HG03521 (cell line): ENCODE data around the gene CCNL2.

Source experiments
- ATAC-seq: cut with Tn5 transposase; IDR thresholded peaks from one replicate; pipeline ENCODE4 v1.9.1; 2021; ENCODE audit warnings: mild to moderate bottlenecking, moderate library complexity; ENCODE audit not compliant: unreplicated experiment

Gene CCNL2

DNA sequence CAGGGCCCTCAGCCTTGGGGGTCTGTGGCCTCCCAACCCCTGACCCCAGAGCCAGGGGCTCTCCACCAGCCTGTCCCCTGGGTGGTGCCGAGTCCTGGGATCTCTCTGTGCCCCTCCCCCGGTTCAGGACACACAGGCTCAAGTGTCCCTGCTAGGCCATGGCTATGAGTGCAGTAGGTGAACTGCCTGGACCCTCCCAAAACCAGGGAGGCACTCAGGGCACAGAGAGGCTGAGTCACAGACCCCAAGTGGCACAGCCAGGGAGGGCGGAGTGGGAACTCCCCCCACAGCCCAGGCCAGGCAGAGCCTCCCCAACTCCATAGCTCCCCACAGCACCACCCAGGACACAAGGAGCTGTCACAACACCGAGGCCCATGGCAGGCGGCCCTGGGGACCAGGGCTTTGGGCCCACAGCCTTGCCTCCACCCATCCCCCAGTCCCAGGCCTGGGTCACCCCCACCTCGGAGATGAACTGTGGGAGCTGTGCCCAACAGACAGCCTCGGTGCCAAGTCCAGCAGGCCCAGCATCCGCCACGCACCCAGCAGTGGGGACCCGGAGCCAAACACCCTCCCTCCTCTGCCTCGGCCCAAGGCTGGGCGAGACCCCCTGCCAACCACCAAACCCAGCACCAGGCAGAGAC is 53.2 kb downstream of the CCNL2 start:
- no peak for ATAC-seq

DNA sequence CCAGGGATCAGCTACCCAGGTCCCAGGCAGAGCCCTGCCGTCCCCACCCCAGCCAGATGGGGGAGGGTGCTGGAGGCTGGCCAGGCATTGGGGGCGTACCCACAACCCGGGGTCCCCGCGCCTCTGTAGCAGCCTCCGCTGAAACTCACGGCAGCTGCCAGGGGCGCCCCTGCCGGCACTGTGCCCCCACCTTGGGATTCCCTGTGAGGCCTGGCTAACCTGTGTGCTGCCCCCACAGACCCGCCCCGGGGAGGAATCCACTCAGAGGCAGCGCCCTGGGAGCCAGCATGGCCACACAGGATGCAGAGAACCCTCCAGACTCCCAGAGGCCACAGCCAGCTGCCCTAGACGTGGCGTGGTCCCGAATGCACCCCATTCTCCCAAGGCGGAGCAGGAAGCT is 53.8 kb downstream of the CCNL2 start:
- no peak for ATAC-seq

DNA sequence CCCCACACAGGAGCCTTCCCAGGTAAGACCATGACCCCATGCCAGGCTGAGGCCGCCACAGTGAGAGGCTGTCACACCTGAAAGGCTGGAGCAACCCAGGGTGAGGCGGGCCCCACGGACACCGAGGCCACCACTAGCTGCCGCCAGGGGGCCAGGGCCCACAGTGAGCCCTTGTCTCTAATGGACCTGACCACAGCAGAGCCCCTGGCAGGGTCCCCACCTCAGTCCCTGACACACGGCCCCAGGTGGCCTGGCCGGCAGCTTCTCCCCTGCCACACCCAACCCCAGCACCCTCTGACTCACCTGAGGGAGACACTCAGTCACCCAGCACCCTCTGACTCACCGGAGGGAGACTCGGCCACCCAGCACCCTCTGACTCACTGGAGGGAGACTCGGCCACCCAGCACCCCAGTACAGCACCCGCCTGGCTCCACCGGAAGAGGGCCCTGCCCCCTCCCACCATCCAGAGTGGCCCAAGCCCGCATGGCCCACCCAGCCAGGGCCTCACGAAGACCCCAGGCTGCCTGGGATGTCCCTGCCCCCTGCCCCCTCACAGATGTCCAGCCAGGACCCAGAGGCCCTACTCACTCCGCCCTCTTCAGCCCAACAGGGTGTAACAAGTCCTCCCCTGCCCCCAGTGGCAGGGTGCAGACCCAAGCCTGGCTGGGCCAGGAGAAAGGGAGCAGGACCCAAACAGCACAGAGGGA is 54.3 kb downstream of the CCNL2 start:
- no peak for ATAC-seq

DNA sequence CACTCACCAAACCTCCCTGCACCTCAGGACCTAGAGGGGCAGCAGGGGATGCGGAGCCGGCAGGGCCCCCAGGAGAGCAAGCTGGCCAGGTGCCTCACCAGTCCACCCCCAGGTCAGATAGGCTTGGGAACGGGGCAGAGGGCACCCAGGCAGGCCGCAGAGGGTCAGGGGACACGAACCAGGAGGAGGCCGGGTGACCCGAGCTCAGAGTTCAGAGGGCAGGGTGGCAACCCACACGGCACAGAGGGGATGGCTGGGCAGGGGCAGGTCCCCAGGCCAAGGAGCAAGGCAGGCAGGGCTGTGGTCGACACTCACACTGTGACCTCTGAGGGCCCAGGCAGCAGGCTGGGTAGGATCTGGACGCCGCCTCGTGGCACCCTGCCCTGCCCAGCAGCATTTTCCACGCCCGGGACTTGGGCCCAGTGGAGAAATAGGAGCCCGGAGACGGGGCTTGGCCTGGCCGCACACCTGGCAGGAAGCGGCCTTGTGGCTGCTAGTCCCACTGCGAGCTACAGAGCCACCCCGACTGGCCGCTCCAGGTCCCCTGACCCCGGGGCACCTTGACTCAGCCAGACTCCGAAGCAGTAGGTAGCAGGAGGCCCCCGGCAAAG is 55.2 kb downstream of the CCNL2 start:
- no peak for ATAC-seq

DNA sequence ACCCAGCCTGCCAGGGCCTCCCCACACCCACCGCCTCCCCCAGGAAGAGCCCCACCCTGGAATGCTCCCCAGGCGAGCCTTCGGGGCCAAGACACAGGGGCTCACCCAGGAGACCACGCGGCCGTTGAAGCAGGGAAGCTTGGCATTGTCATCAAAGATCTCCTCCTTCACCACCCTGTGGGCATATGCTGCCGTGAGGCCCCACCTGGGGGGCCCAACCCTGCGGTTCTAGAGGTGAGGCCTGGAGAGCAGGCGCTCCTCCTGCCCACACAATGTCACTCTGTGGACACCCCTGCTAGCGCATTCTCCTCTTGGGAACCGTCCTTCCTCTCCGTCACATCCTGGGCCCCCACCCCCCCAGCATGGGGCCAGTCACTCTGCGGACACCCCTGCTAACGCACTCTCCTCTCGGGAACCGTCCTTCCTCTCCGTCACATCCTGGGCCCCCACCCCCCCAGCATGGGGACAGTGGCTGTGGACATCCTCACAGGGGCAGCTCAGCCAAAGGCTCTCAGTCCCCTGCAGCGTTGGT is 56.5 kb downstream of the CCNL2 start:
- ATAC-seq: no peak

DNA sequence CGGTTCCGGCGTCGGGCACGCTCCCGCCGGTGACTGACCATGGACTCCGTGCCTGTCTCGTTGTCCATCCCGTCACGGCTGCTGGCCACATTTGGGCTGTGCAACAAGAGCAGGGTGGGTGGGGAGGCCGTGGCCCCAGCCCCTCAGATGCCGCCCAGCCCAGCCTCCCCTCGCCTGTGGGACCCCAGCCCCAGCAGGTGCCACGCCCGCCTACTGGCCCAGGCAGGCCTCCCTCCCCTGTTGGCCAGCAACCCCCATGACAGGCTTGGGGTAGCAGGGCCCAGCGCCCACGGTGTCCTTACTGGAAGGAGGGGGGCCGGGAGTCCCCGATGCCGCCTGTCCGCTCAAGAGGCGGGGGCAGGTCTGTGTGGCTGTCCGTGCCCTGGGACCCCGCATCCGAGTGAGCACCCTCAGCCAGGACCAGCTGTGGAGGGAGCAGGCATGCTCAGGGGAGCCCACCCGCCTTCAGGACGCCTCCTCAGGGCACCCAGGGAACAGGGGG is 57.0 kb downstream of the CCNL2 start:
- ATAC-seq: no peak

DNA sequence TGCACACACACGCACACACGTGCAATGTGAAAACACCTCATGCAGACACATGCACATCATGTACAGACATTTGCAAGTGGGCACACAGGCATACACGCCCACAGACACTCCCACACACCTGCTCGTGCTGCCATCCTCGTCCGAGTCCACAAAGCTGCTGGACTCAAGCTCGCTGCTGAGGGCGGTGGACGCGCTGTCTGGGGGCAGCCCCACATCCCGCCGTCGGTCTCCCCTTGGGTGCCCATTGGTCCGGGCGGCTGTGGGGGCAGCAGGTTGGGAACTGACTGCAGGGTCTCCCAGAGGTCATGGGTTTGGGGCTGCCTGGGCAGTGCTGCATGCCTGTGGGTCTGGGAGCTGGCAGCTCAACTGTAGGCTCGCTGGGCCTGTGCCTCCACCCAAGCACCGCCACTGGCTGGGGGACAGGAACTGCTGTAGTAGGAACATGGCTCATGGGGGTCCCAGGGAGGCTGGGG is 57.5 kb downstream of the CCNL2 start:
- no peak for ATAC-seq

DNA sequence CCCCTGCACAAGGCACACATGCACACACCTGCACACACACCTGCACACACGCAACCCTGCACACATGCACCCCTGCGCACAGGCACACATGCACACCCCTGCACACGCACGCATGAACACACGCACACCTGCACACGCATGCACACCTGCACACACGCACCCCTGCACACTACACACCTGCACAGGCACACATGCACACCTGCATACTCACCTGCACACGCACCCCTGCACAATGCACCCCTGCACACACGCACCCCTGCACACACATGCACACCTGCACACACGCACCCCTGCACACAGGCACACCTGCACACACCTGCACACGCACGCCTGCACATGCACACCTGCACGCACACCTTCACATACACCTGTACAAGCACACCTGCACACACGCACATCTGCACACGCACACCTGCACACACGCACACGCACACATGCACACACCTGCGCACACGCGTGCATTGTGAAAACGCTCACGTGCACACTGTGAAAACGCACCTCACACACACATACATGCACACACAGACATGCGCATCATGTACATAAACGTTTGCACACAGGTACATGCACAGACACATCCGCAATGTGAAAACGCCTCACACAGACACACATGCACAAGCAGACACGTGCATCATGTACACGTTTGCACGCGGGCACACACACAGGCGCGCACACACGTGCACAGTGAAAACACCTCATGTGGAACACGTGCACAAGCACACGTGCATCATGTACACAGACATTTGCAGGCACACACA is 58.2 kb downstream of the CCNL2 start:
- ATAC-seq: no peak

DNA sequence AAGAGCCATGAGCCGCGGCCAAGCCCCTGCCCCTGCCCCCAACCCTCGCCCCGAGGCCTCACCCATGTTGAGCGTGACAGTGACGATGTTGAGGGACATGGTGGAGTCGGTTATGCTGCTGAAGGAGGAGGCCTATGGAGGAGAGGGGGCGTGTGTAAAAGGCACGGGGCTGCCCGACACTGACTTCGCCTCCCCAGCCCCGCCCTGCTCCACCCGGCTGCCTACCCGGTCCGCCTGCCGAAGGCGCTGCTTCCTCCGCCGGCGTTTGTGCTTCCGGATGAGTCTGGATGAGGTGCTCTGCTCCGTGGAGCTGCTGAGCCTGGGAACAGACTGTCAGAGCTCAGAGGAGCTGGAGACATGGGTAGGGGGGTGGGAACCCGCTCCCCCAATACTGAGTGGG is 59.0 kb downstream of the CCNL2 start:
- ATAC-seq: no peak

DNA sequence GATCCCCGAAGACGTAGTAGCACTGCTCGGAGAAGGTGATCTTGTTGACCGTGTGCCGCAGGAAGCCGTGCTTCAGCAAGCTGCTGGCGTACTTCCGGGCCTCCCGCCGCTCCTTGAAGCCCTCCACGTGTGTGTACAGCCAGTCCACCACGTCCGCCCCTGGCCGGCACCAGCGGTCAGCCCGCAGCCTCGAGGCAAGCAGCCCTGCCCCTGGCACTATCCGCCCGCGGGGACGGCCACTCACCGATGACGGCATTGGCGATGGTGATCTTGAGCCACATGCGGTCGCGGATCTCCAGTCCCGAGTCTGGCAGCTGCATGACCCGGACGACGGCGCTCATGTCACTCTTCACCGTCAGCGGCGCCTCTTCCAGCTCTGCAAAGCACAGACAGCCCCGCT is 60.9 kb downstream of the CCNL2 start:
- no peak for ATAC-seq

DNA sequence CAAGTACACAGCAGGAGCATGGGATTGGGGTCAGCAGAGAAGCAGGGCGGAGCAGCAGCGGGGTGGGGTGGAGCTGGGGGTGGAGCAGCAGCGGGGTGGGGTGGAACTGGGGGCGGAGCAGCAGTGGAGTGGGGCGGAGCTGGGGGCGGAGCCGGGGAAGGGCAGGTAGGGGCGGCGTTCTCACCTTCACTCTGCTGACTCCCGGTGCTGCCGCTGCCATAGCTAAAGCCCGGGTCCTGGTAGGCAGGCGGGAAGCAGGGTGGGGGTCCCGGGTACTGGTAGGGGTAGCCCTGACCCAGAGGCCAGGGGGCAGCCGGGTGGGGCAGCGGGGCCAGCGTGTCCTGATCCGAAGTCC is 61.4 kb downstream of the CCNL2 start:
- no peak for ATAC-seq

DNA sequence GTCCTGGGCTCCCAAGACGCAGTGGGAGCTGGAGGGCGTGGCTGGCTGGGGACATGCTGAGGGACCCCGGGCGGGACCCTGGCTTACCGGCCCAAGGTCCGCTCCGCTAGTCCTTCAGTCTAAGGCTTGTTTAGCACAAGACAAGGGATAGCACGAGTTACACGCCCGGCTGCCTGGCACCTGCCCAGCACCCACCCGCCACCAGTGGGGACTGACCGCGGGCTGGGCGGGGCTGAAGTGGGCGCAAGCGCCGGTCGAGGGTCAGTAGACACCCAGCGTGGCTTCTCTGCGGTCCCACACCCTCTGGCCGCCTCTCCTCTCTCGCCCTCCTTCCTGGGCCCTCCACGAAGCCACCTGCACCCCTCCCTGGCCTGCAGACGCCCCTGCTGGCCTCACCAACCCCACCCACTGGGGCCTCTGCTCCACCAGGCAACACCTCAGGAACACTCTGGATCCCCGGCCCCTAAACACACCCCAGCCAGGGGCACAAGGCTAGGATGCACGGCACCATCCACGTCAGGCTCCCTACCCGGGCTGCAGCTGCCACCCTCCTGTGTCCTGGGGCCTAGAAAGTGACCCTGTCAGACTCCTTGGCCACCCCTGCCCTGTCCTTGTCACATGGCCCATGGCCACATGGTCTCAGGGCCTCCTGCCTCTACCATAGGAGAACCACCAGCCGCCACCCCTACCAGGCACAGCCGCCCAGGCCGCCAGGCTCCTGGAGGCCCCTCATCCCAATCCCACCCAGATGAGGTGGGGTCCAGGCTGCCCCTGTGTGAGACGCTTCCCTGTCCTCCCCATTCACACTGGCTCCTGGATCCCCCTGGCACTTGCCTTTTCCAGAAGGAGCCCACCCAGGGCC is 62.0 kb downstream of the CCNL2 start:
- ATAC-seq: no peak

DNA sequence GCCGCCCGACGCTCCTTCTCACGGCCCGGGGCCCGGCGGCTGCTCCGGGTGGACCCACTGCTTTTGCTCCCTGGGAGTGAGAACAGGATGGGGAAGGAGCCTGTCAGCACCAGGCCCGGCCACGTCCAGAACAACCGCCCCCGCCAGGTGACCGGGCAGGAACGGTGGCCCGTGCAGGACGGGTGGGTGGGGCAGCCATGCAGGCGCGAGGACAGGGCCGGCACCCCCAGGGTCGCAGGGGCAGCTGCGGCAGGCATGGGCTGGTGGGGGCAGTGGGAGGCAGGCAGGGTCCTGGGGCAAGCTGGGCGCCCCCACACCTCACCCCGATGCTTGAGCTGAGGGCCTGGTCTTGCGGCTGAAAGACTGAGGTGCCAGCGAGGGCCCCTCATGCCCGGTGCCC is 62.7 kb downstream of the CCNL2 start:
- no peak for ATAC-seq

DNA sequence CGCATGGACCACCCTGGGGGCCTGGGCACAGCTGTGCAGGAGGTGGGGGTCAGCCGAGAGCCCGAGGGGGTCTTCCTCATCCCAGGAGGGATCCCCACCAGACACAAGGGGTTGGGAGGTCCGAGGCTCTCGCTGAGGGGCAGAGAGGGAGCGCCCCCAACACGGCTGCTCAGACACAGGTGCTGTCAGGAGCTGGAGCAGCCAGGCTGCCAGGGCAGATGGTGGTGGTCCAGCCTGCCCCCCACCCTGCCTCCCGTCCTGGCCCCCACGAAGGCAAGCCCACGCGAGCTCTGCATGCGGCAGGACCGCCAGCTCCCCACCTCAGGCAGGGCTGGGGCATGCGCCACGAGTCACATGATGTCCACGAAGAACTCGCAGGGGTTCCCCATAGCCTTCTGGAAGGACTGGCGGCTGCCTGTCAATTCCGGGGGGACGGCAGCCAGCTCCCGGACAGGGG is 63.3 kb downstream of the CCNL2 start:
- no peak for ATAC-seq
